ENCODE measurements around the gene TMEM239.
"Not testable (repeated sequence)": the region's sequence is repeated elsewhere in the genome, so short reads cannot be mapped to it uniquely, and the experiment has no call there.

TMEM239 gene

DNA sequence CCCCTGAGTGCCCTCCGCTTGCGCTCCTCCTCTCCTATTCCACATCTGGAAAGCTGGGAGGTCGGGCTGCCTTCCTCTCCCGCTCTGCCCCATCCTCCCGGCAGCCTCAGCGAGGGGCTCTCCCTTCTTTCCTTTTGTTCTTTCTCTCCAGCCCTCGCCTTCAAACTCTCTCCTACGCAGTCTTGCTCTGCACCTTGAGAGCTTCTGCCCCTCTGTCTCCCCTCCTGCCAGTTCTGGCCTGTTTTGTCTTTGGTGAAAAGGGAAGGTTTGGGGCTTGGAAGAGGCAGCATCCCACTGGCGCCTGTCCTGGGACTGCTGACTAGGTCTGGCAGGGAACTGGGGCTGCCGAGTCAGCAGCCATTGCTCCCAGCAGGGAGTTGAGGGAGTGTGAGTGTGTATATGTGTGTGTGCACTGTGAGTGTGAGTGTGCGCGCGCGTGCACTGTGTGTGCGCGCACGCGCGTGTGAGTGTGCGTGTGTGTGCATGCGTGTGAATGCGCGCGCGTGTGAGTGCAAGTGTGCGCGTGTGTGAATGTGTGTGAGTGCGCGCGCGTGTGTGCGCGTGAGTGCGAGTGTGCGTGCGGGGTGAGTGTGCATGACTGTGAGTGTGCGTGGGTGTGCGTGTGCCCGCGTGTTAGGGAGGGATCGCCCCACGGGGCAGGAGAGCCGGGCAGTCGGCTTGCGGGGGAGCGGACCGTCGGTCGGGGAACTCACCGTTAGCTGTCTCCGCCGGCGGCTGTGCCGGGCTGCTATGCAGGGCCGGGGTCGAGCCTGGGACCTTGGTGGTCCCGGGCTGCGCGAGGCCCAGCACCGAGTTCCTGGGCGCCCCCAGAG, 16.3 kb upstream of the TMEM239 start:
- DNase-seq (ENCODE audit: low read depth in 2 of 2): no peak

DNA sequence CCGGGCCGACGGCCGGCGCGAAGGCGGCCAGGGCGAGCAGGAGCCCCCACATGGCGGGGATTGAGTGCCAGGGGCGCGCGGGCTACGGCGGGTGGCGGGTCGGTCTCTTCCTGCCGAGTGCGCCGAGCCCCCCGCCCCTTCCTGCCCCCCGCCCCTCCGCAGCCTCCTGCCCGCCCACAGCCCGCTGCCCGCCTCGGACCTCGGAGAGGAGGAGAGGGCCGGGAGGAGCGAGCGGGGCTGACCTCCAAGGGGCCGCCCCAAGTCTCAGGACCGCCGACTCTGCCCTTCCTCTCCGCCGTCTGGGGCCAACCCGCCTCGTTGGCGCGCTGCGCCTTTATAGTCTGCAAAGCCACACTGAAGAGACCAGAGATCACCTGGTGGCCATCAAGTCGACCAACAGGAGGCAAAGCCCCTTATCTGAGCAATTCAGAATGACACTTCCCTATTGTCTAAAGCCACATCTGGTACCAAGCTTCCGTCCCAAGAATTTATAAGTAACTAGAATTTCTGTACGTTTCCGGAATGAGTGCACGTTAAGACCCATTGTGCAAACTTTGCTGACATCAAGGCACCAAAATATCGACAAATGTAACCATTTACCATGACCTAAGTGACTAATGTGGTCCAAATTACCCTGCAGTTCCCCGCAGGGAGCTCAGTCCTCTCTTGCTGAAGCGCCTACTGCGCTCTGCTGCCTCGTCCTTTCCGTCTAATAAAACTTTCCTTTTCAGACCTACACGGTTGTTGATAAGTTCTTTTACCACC, 15.5 kb upstream of the TMEM239 start, which contains the start of gene CPXM1:
TSS of gene CPXM1 (minus strand) at position 107 of the 765 bp plus-strand sequence. CDS start at position 52, 55 bp downstream.
- no peak for DNase-seq (ENCODE audit: low read depth in 2 of 2)

DNA sequence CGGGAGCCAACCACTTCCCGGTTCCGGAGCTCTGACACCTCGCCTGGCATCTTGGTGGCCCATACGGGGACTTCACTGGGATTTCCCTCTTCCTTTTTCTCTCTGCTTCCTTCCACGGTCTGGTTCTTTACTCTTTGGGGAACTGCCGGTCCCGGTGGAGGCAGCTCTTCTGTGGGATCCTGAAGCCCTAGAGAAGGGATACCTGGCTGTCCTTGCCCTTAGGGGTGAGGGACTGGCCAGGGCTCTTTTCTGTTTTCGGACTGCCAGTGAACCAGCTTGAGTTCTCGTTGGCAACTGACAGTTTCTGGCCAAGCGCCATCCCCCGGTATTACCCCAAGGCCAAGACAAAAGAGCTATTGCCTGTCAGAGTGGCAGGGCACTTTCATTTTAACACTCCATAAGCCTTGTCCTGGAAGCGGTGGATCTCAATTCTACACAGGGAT, 14.9 kb upstream of the TMEM239 start:
- no peak for DNase-seq (ENCODE audit: low read depth in 2 of 2)

DNA sequence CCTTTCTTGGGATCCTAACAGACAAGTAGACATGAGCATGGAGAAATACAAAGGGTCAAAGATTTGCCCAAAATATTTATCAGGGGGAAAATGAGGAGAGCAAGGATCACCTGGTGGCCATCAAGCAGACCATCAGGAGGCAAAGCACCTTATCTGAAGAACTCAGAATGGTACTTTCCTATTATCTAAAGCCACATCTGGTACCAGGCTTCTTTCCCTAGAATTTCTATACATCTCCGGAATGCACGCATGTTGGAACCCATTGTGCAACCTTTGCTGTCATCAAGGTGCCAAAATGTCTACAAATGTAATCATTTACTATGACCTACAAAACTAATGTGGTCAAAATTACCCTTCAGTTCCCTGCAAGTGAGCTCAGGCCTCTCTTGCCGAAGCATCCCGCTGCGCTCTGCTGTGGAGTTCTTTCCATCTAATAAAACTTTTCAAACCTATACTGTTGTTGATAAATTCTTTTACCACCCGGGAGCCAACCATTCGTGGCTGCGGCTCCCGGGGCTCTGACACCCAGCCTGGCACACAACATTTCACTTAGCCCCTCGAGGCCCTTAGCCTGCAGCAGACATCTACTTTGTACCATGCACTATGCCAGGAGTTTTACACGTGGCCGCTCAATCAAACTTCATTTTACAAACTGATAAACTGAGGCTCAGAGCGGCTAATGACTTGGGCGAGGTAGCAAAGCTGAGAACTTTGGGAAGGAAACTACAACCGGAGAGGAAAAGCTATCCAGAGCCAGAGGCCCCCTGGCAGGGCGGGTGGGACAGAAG, 11.9 kb upstream of the TMEM239 start:
- no peak for DNase-seq (ENCODE audit: low read depth in 2 of 2)

DNA sequence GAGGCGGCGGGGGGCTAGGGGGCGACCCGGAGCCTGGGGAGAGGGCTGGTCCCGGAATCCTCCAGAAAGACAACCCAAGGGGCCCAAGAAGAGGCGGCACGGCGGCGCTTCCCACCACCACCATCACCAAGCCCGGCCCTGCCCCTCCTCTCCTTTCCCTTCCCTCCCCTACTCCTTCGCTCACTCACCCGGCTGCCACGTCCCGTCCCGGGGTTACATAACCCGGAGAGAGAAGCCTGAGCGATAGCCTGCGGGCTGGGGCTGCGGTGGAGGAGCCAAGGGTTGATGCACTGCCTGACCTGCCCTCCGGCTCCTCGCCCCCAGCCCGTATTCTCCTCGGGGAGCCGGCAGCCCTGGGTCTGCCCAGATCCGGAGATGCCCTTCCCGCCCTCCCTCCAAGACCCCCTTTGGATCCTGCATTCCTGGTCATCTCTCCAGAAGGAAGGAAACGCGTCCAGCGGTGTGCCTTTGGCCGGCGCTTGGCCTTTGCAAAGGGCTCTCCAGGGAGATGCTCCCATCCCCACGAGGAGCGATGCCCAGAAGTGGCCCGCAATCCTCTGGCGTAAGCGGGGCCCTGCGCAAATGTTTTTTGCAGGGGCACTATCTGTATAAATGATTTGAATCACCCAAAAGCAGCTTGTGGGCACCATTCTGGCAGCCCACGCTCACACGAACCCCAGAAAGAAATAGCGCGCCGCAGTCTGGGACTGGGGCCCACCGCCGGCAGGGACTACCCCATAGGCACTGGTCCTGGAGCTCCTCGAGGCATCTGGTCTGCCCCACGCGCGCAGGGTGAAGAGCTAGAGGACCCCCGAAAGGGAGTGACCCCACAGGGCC, 11.1 kb upstream of the TMEM239 start:
- no peak for DNase-seq (ENCODE audit: low read depth in 2 of 2)

DNA sequence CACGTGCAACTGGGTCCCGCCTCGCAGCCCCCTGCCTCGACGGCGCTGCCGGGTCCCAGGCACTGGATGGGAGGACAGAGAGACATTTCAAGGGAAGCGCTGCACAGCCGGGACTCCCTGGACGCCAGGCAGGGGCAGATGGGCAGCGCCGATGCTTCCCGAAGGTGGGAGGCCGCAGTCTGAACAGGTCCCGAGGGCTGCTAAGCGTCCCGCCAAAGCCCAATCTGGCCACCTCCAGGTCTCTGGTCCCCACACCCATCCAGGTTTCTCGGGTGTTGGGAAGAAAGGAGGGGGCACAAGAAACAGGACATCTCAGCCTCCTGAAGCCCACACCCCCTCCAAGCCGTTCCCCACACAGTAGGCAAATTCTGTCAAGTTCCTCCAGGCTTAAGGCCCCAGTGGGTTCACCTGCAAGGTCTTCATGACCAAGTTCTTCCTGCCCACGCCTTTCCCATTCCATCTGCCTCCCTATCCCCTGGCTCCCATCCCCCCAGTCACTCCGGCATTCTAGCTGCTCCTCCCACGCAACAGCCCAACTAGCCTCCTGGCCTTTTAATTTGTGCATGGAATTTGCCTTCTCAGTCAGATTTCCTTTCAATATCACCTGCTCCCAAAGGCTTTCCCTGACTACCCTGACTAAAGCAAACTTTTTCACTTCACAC, 10.3 kb upstream of the TMEM239 start:
- DNase-seq (ENCODE audit: low read depth in 2 of 2): no peak

DNA sequence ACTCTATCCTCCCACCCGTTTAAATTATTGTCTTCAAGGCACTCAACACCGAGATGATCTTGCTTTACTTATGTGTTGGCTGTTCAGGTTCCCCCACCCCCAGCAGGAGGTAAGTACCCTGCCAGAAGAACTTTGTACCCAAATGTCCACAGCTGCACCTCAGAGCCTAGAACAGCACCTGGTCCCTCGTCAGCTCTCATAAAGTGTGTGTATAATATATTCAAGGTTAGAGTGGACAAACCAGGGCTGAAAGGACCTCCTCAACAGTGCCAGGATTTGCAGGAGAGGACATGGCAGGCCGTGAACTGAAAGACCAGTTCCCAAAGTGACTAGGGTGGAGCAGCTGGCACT, 9.8 kb upstream of the TMEM239 start:
- DNase-seq (ENCODE audit: low read depth in 2 of 2): no peak

DNA sequence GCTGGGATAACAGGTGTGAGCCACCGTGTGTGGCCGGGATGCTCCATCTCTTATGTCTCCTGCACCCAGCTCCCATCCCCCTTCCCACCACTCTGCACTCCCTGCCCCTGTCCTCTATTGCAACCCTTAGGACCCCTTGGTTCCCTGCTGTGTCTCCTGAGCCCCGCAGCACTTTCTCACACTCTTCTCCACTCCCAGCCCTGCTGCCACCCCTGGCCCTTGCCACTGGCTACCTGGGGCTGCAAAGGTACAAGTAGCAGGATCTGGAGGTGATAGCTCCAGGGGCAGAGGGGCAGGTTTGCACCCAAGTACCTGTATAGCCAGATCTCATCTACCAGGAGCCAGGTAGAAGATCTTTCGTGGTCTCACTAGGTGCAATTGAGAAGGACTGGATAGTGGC, 9.1 kb upstream of the TMEM239 start:
- DNase-seq (ENCODE audit: low read depth in 2 of 2): no peak

DNA sequence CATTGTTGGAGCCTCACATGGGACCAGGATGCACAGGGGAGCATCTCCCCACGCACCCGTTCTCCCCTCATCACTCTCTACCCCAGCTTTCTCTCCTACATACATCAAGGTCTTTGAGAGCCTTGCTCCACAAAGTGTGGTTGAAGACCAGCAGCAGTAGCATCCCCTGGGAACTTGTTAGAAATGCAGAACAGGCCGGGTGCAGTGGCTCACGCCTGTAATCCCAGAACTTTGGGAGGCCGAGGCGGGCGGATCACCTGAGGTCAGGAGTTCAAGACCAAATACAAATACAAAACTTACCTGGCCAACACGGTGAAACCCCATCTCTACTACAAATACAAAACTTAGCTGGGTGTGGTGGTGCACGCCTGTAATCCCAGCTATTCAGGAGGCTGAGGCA, 8.2 kb upstream of the TMEM239 start:
- not testable (repeated sequence) for DNase-seq (ENCODE audit: low read depth in 2 of 2)

DNA sequence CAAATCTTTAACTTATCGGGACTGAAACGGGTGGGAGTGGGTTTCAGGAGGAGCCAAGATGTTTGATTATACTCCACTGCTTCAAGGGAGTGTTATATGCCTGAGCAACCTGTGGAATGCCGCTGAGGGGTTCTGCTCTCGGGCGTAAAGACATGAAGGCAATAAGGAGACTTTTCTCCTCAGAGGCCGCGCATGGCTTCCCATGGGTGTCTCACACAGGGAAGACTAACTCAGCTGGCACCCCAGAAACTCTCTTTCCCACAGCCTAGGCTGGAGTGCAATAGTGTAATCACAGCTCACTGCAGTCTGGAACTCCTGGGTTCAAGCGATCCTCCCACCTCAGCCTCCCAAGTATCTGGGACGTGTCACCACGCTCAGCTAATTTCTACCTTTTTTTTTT, 6.5 kb upstream of the TMEM239 start:
- no peak for DNase-seq (ENCODE audit: low read depth in 2 of 2)

DNA sequence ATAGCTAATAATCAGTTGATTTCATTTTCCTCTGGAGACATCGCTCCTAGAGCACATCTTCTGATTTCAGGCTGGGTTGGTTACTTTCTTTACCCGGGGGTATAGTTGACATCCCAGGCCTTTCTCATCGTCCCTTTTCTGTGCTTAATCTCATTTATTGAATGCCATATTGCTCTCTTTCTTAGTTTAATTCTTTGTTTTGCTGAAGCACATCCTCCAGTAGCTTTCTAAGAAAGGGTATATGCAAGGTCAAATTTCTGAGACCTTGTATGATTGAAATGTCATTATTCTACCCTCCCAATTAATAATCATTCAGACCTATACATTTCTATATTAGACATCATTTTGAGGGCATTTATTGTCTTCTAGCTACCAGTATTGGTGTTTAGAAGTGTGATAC, 4.0 kb upstream of the TMEM239 start:
- DNase-seq (ENCODE audit: low read depth in 2 of 2): no peak

DNA sequence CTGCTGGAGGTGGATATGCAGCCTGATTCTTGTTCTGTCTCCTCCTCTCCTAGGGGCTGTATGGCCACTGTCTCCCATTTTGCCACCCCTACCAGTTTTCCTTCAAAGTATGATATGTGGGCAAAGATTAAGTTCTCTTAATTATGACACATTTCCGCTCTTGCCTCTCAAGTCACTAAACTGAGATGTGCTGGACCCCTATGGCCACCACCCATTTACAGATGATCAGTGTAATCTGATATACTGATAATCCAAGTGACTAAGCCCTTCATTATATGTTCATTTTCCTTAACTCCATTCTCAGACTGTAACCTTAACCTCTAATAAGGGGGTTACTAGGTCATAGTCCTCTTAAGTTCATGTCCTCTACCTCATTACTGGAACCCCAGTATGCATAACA, 2.1 kb upstream of the TMEM239 start:
- DNase-seq (ENCODE audit: low read depth in 2 of 2): no peak

DNA sequence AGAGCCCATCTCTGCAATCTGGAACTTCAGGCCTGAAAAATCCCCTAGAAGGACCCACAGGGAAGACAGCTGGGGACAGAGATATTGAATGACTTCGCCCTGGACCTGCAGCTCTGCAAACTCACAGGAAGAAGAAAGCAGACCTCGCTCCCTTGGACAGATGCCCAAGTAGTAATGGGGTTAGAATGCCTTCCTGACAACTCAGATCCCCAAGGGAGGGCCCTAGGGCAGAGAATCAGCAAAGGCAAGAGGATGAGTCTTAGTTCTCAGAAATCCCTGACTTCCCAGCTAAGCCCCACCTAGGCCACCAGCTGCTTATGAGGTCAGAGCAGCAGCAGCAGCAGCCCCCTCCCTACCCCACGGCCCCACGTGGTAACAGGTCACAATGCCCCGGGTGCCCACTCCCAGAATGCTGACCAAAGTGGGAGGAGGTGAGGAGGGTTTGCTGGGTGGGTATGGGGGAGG, 1.5 kb upstream of the TMEM239 start, which contains the start of gene C20orf141:
TSS of gene C20orf141 (plus strand) at position 401 of the 465 bp plus-strand sequence. CDS start 198 bp downstream, outside the sequence.
- no peak for DNase-seq (ENCODE audit: low read depth in 2 of 2)

DNA sequence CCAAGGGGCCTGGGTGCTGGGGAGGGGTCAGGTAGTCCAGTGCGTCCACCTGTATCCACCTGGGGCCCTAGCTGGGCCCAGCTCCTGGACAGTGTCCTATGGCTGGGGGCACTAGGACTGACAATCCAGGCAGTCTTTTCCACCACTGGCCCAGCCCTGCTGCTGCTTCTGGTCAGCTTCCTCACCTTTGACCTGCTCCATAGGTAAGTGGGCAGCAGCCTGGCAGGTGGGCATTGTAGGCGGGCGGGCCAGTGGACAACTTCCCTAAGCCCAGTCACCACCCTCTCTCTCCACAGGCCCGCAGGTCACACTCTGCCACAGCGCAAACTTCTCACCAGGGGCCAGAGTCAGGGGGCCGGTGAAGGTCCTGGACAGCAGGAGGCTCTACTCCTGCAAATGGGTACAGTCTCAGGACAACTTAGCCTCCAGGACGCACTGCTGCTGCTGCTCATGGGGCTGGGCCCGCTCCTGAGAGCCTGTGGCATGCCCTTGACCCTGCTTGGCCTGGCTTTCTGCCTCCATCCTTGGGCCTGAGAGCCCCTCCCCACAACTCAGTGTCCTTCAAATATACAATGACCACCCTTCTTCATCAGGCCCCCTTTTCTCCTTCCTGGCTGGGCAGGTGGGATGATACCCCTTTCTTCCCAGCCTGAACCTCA, 793 bp upstream of the TMEM239 start:
- DNase-seq (ENCODE audit: low read depth in 2 of 2): no peak

DNA sequence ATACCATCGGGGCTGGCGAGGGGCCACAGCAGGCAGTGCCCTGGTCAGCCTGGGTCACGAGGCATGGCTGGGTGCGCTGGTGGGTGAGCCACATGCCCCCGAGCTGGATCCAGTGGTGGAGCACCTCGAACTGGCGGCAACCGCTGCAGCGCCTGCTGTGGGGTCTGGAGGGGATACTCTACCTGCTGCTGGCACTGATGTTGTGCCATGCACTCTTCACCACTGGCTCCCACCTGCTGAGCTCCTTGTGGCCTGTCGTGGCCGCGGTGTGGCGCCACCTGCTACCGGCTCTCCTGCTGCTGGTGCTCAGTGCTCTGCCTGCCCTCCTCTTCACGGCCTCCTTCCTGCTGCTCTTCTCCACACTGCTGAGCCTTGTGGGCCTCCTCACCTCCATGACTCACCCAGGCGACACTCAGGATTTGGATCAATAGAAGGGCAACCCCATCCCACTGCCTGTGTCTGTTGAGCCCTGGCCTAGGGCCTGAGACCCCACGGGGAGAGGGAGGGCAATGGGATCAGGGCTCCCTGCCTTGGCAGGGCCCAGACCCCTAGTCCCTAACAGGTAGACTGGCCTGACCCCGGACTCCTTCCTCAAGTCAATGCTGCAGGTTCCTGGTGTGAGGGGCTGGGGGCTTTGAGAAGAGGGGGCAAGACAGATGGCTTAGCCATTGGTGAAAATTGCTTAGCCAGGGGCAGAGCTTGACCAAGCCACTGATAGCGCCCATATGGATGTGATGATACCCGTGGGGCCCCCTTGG, 598 bp downstream of the TMEM239 start:
- DNase-seq (ENCODE audit: low read depth in 2 of 2): no peak

DNA sequence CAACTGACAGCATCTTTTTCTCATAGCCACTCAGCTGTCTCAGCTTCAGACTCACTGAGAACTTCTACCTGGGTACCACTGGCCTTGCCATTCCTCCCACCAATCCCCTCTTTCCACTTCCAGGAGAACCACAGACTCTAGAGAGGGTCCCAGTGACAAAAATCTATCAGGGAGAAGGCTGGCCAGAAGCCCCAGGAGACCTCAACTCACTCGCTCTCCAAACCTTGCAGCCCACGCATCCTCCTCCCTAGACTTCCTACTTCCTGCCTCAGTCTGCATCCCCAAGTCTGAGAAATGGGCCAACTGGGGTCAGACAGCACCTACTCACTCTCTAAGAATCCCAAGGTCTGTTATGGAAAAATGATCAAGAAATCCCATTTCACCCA, 1.2 kb downstream of the TMEM239 start:
- DNase-seq (ENCODE audit: low read depth in 2 of 2): no peak

DNA sequence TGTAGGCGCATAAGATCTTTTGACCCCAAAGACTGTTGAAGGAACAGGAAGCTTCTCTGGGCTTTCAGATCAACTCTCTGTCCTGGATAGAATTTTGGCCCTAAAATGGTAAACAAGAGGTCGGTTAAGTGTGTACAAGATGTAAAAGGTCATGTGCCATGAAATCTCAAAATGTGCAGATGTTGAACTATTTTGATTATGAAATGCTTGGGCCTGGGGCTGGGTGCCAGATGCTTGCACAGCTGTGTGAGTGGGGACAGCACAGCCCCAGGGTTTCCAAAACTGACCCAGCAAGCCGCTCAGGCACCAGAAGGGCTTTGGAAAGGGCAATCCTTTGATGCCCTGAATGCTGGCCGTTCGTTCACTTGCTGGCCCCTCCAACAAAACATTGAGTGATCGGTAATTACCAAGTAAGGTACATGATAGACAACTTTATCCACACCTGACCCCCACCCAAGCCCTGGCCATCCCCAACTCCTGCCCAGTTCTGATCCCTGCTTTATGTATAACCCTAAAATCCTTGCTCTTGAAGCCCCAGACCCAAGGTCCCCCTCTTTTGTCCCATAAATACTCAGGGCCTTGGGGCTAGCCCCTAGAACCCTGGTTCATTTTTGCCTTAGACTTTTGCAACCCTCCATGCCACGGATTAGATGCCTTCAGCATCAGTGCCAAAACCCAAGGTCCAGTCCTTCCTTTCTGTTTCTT, 1.9 kb downstream of the TMEM239 start:
- no peak for DNase-seq (ENCODE audit: low read depth in 2 of 2)

DNA sequence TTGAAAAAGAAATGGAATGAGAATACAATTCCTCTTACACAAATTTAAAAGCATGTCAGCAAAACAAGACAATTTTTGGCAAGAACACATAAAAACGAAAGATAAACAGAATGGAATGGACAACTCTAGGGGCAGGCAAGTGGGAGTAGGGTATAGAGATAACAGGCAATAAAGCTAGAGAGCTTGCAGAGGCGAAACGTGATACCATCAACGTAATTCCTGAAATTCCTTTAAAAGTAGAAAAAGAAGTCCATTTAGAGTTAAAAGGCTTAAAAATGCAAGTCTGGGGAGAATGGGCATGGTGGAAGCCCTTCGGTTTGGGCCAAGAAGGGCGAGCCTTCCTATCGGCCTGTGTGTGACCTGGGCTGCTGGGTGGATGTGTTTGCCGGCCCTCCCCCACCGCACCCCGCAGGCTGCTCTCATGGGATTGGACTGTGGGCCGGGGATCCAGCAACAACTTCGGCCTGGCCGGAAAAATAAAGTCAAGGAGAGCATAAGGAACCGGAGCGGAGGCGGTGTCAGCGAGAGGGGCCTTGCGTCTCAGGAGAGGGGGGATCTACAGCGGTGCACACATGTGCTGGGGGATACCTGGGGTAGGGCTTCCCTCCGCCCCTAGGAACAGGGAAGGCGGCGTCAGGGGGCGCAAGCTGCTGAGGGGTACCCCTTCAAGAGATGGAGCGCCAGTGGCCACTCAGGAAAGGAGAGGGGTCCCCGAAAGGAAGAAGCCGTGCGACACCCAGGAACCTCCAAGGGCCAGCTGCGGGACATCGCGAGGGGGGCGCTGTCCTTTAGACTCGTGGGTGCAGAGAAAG, 4.1 kb downstream of the TMEM239 start:
- DNase-seq (ENCODE audit: low read depth in 2 of 2): no peak

All from activated CD8-positive, alpha-beta memory T cell treated with anti-CD3 and anti-CD28 coated beads for 4 hours (primary cell).